ENCODE measurements around the gene H1-8.

The H1-8 gene

DNA sequence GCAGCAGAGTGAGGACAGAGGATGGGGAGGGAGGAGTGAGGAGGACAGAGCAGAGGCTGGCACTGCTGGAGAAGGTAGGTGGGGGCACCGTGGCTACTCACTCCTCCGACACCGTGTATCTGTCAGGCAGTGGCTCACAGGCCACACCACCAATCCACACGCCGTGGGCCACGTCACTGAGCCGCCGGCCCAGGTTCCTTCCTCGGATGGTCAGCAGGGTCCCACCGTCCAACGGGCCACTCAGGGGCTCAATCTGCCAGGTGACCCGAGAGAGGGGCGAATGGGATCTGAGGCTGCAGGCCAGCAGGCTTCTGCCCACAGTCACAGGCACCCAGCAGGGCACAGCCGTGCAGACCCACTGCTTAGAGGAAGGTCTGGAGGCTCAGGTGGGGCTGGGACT lies 30.5 kb downstream of the H1-8 start:
- no peak for DNase-seq (ENCODE audit: low read depth in 2 of 2)

GRCh38 chr3:129574206-129574605 lies 31.2 kb downstream of the H1-8 start:
- DNase-seq (ENCODE audit: low read depth in 2 of 2): no peak

- DNase-seq (ENCODE audit: low read depth in 2 of 2): no peak
These were observed 32.4 kb downstream of the H1-8 start for GRCh38 chr3:129575233-129575996.

- DNase-seq (ENCODE audit: low read depth in 2 of 2): no peak
These were observed 33.0 kb downstream of the H1-8 start for GRCh38 chr3:129575997-129576384.

DNA sequence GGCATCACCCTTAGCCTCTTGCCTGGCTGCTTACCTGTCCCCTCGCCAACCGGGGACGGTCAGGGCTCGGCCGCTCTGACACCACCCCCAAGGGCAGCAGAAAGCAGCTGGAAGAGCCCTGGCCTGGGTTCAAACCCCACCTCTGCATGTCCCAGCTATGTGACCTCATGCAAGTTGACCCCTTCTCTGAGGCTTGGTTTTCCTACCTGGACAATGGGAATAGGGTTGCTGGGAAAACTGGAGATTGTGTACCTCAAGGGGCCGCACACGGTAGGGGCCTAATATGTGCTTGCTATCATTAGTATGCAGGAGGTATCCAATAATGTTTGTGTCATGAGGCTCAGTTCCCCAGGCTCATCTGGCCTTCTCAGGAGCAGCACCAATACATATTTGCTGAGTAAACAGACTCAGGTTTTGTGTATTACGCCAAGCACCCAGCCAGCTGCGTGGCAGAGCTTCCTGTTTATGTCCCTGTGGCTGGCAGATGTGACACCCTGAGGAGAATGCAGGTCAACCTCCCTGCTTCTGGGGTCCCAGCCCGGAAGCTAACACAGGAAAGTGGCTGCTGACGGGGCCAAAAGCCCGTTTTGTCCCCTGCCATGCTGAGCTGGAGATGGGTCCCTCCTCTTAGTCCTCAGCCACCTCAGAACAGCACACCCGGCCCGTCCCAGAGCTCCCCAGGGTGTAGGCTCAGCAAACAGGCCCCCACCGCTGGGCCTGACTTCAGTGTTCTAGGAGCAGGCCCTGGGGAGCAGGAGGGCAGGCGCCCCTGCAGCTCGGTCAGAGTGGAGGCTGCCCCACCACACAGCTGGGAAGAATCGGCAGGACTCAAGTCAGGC lies 33.8 kb downstream of the H1-8 start:
- peak in 1 of 2 donors; percentile 7 for DNase-seq (ENCODE audit: low read depth in 2 of 2)

GRCh38 chr3:129577366-129577765 lies 34.4 kb downstream of the H1-8 start:
- no peak for DNase-seq (ENCODE audit: low read depth in 2 of 2)

DNA sequence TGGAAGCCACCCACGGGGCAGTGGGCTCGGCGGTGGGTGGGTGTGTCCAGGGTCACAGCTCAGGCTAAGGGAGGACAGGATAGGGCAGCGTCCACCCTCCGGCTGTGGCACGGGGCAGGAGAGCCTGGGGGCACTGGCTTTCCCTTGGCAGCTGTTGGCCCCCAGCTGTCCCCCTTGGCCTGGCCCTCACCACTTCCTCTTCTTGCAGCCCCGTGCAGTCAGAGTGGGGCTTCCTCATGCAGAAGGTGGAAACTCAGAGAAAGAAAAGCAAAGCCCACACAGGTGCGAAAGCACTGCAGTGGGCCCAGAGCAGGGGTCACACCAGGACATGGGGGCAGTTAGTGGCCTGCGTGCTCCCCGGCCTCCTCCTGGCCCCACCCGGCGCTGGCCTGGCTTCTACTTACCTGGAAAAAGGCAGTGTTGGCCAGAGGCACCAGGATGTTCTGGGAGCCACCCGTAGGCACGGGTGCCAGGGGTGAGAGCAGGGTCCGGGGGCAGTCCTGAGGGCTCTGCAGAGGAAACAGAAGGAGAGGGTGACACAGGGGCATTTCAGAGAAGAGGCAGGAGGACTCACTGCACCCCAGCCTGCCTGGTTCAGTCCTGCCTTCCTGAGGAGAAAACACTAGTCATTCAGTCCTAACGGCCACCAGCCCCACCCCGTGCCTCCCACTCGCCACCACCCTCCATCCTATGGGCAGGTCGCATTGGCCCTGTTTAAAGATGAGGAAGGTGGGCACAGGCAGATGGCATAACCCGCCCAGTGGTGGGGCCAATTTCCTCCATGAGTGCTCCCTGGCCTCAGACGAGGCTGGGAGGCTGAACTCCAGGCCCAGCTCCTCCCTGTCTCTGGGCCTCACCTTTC lies 35.2 kb downstream of the H1-8 start:
- DNase-seq (ENCODE audit: low read depth in 2 of 2): no peak

DNA sequence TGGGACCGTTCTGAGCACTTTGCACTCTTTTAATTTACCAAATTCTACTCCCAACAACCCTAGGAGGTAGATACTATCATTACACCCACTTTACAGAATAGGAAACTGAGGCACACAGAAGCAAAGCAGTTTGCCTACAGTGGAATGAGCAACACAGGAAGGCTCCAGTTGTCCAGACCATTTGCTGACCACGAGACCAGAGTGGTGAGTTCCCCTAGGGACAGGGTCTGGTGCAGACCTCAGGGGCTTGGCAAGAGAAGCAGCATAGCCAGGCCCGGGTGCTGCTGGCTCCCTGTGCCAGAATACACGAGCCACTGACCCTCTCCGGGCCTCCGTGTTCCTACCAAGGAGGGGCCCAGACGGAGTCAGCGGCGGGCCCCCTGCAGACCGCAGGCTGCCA lies 37.0 kb downstream of the H1-8 start:
- no peak for DNase-seq (ENCODE audit: low read depth in 2 of 2)

- DNase-seq (ENCODE audit: low read depth in 2 of 2): no peak
These were observed 38.6 kb downstream of the H1-8 start for GRCh38 chr3:129581623-129582022.

DNA sequence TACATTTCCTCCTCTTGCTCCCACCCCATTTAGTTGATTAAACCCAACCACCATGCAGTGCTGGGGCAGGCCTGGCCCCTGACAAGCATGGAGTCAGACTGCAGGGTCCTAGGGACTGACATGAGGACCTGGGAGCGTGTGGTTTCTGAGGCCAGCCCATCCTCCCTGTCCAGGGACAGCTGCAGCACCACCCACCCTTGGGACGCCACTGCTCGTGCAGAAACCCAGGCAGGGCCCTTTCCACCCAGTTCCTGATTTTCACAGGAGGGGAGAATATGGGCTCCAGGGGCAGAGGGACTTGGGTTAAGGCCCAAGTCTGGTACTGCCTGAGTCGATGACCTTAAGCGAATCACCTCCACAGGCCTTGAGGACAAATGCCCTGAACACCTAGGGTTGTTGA lies 39.8 kb downstream of the H1-8 start:
- no peak for DNase-seq (ENCODE audit: low read depth in 2 of 2)

DNA sequence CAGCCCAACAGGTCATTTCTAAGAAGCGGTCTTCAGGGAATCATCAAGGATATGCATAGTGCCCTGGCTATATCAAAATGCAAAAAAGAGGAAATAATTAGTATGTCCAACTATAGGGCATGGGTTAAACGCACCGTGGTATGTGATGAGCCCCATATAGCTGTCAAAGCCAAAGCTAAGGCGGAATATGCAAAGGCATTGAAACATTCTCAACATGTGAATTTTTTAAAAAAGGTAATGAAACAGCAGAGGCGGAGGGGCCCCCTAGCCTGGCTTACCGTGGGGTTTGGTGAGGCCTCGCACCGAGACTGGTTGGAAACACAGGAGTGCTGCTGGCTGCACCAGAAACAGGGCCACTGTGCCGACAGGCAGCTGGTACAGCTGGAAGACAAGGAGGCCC lies 40.3 kb downstream of the H1-8 start:
- DNase-seq (ENCODE audit: low read depth in 2 of 2): no peak

DNA sequence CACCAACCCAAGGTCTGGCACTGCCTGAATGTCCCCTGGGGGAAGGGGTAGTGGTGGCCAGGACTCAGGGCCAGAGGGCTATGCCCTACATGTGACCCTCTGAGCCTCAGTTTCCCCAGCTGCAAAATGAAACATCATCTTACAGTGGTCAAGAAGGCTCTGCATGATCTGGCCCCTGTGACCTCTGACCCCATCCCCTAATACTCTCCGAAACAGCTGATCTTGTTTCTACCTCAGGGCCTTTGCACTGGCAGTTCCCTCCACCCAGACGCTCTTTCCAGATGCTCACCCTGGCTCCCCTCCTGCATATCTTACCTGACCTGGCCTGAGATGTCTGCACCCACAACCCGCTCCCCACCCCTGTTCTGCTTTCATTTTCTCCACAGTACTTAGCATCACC lies 41.7 kb downstream of the H1-8 start:
- no peak for DNase-seq (ENCODE audit: low read depth in 2 of 2)

DNA sequence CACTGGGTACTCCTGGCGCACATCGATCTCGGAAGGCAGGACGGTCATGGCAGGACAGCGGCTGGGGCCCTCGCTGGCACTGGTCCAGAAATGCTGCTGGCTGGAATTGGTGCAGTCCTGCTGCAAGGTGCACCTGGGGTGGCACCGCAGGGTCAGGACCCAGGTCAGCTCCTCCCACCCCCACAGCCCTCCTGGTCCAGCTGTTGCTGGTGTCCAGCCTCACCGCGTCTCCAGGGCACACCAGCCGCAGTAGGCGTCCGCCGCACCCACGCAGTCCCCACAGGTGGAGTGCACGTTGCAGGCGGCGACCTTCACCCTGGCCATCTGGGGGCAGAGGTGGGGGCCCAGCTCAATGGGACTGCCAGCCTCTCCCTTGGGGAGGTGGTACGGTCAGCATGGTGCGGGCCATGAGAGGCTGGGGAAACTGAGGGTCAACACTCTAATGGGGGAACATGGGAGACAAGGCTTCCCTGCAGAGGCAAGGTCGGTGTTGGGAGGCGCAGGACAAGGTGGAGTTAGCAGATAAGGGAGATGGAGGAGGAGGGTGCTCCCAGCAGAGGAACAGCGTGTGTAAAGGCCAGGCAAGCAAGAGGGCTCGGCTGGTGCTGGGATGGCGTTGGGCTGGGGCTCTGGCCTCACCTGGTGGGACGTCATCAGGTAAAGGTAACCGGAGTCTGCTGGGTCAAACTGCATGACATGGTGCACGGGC lies 43.1 kb downstream of the H1-8 start:
- no peak for DNase-seq (ENCODE audit: low read depth in 2 of 2)

- no peak for DNase-seq (ENCODE audit: low read depth in 2 of 2)
These were observed 43.9 kb downstream of the H1-8 start for GRCh38 chr3:129586746-129587430.

GRCh38 chr3:129587566-129588210 lies 44.7 kb downstream of the H1-8 start:
- no peak for DNase-seq (ENCODE audit: low read depth in 2 of 2)

DNA sequence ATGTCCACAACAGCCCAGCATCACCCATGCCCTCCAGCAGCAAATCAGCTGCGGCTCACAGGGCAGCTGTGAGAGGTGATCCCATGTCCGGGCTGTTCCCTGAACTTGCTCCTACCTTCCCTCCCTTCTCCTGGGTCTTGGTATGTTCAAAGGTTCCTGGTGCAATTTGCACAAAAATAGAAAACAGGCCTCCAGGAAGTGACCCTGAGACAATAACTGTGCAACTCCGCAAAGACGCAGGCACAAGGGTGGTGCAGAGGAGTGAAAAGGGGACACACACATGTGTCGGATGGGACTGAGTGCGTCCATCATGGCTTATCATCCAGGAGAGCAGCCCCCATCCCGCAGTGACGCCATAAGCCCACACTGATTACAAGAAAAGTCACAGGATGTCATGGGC lies 47.2 kb downstream of the H1-8 start:
- no peak for DNase-seq (ENCODE audit: low read depth in 2 of 2)

- no peak for DNase-seq (ENCODE audit: low read depth in 2 of 2)
These were observed 49.0 kb downstream of the H1-8 start for GRCh38 chr3:129591932-129592331.

GRCh38 chr3:129592381-129593131 lies 49.6 kb downstream of the H1-8 start:
- no peak for DNase-seq (ENCODE audit: low read depth in 2 of 2)

- DNase-seq (ENCODE audit: low read depth in 2 of 2): no peak
These were observed 50.2 kb downstream of the H1-8 start for GRCh38 chr3:129593230-129593594.

All from stimulated activated CD8-positive, alpha-beta memory T cell treated with anti-CD3 and anti-CD28 coated beads, Interleukin-2, amount 100 ng/mL, for 48 hours (primary cell).